NT2/D1 (cell line): ENCODE results near the gene HSPA1A.

ENCODE experiments used
- SUZ12 ChIP-seq: IDR thresholded peaks from 2 replicates; pipeline ENCODE4 v1.6.1; 2011; ENCODE audit not compliant: insufficient read length, insufficient read depth; ENCODE audit errors: extremely low read depth
- ZNF274 ChIP-seq: IDR thresholded peaks from 2 replicates; pipeline ENCODE4 v1.6.1; 2011; ENCODE audit warnings: mild to moderate bottlenecking, low read depth, low read length

DNA sequence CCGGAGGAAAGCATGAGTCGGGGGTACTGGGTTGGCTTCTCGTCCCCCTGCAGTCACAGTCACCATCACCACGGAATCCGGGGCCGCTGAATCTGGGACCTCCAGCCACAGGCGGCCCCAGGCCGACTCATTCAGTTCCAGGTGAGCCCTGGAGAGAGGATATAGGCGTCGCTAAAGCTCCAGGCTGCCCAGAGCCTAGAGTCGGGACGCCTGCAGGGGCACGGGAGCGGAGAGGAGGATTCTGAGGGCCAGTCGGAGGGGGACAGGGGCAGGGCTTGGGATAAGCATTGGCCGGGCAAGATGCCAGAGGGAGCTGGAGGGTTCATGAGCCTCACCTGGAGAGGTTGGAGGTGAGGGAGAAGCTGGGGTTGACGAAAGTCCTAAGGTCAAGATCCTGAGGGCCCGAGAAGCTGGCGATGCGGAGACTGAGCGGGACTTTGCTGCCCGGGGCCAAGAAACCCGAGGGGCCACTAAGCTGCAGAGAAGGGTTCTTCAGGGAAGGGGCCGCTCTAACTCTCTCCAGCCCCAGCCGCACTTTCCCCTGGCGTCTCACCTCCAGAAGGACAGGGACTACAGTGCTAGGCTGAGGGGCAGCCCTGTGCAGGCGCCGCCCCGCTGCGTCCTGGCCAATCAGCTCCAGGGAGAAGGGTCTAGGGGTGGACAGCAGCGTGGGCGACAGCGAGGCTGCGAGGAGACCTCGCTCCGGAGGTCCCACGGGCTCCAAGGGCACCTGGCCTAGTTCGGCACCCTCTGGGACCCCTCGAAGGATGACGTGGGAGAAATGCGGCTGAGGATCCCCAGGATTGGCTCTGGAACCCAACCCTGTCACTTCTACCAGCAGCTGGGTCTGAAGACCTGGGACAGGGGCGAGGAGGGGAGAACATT lies 49.2 kb upstream of the HSPA1A start:
- TF ChIP-seq ZNF274 (no peak), SUZ12 (no peak)
